Stimulated activated naive CD8-positive, alpha-beta T cell treated with anti-CD3 and anti-CD28 coated beads, Interleukin-15, Interleukin-2, amounts not matched to agents 100 ng/mL and 50 ng/mL, for 24 hours (primary cell): ENCODE data around the gene ATOSA.

ENCODE experiments used
- H3K27ac Mint-ChIP-seq: one replicate; pipeline ENCODE4 v1.8.0; 2021; ENCODE audit warnings: mild to moderate bottlenecking, mixed read lengths
- H3K27me3 Mint-ChIP-seq: one replicate; pipeline ENCODE4 v1.8.0; 2021; ENCODE audit warnings: mixed read lengths
- H3K36me3 Mint-ChIP-seq: one replicate; pipeline ENCODE4 v1.8.0; 2021; ENCODE audit warnings: low read depth, mixed read lengths
- H3K4me1 Mint-ChIP-seq: one replicate; pipeline ENCODE4 v1.8.0; 2021; ENCODE audit warnings: low read depth, mixed read lengths
- H3K4me3 Mint-ChIP-seq: one replicate; pipeline ENCODE4 v1.8.0; 2021; ENCODE audit warnings: mild to moderate bottlenecking, mixed read lengths
- H3K9me3 Mint-ChIP-seq: one replicate; pipeline ENCODE4 v1.8.0; 2021; ENCODE audit warnings: mixed read lengths

The ATOSA gene

DNA sequence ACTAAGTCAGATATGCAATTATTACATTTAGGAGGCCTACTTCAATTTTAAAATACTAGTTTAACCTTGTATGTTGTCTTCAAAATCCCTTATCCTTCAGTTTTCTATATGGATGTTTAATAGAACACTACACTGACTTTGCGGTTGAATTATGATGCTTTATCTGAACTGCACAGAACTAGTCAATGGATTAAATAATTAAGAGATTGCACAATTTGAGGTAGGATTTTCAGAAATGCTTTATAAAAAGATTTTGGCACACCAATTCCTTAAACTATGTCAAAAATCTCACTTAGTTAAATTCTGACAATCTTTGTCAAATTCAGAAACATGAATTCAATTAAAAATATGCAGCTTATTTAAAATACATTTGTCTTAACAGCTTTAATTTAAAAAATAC is 28.1 kb downstream of the ATOSA start:
- Mint-ChIP-seq H3K9me3 (no peaks in the 10 kb centered on the region), H3K4me3 (no peak overlapping the region), H3K4me1 (peaks cover 4% of the 10 kb centered on the region), H3K36me3 (peaks cover 4% of the 10 kb centered on the region), H3K27me3 (no peaks in the 10 kb centered on the region), H3K27ac (peak overlapping the region; percentile 37)

DNA sequence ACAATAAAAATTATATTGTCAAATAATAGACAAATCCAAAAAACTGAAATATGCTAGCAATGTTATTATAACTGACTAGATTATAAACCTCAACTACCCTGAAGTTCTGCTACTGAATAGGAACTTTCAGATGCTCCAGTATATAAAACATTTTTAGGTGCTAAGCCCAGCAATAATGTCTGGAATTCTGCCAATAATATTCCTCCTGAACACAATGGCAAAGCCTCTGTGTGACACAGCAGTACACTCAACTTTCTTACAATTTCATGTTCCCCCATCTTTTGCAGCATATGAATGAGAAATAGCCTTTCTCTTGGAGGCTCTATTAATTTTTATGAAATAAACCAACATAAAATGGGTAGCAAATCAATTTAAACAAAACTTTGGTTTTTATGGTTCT is 29.5 kb downstream of the ATOSA start:
- no peak overlapping the region for H3K27ac Mint-ChIP-seq
- peaks cover 4% of the 10 kb centered on the region for H3K4me1 Mint-ChIP-seq
- H3K27me3 Mint-ChIP-seq = no peaks in the 10 kb centered on the region
- peaks cover 4% of the 10 kb centered on the region for H3K36me3 Mint-ChIP-seq
- H3K4me3 Mint-ChIP-seq = no peak overlapping the region
- H3K9me3 Mint-ChIP-seq = no peaks in the 10 kb centered on the region

DNA sequence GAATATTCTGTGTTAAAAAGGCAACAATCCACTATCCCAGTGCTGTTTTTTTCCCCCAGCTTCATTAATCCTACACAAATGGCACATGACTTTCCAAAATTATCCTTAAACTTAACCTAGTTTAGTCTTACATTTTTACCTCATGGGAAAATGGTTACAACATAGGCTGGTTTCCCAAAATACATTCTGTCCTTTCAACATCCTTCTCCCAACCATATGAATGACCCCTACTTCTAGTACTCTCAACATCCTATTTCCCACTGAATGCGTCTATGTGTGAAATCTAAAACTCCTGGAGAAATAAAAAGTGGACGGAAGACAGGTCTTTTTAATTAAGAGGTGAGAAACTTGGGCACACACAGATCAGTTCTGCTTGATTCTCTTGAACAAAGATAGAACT is 33.3 kb downstream of the ATOSA start:
- no peak overlapping the region for H3K4me3 Mint-ChIP-seq
- peaks cover 17% of the 10 kb centered on the region for H3K4me1 Mint-ChIP-seq
- no peaks in the 10 kb centered on the region for H3K27me3 Mint-ChIP-seq
- peaks cover 5% of the 10 kb centered on the region for H3K36me3 Mint-ChIP-seq
- H3K9me3 Mint-ChIP-seq = no peaks in the 10 kb centered on the region
- H3K27ac Mint-ChIP-seq = peak overlapping the region; percentile 1

DNA sequence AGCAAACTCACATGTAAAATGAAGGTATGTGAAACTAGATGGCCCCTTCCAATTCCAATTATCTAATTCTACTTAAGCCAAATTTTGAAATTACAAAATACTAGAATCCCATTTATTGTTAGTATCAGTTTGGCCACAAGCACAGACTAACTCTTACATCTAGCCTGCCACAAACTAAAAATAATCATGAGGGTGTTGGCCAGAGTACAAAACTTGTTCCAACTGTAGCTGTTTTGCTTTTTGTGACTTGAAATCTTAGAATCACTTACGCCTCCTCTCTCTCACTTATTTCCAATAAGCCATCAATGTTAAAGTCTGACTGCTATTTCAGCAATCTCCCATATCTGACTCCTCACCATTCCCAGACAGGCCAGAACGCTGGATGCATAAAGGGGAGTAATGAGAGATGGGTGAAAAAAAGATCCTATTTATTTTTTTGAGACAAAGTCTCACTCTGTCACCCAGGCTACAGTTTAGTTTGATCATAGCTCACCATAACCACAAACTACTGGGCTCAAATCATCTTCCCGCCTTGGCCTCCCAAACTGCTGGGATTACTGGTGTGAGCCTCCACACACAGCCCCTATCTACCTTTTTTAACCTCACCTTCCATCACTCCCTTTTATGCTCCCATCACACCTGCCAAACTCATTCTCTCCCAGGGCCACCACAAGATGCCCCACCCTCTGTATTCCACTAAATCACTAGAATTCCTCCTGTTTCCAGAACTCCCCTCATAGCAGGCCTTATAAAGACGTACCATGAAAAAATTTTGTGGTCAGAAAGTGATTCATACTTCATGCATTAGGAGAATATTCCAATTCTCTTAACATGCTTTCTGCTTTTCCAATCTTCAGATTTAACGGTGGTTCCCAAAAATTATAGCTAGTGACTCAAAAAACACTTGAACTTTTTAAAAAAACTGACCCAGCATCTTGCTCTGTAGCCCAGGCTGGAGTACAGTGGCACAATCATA is 36.5 kb downstream of the ATOSA start:
- Mint-ChIP-seq H3K4me3 (no peak overlapping the region), H3K4me1 (peaks cover 17% of the 10 kb centered on the region), H3K9me3 (no peaks in the 10 kb centered on the region), H3K27me3 (no peaks in the 10 kb centered on the region), H3K36me3 (peaks cover 5% of the 10 kb centered on the region), H3K27ac (peak overlapping the region; percentile 2)

DNA sequence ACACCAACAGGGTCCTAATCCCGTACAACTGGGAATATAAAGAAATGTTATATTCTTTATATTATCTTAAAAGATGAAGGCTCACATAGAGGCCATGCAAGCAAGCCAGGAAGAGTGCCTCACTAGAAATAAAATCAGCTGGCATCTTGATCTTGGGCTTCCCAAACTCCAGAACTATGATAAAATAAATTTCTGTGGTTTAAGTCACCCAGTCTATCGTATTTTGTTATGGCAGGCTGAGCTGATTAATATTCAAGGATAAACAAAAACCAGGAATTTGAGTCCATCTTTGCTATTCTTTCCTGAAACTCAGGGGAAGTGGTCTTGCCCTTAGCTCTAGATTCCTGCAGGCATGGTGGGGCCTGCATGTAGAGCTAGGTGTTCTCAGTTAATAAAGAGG is 42.7 kb downstream of the ATOSA start:
- peaks cover 4% of the 10 kb centered on the region for H3K4me1 Mint-ChIP-seq
- H3K36me3 Mint-ChIP-seq = peaks cover 12% of the 10 kb centered on the region

DNA sequence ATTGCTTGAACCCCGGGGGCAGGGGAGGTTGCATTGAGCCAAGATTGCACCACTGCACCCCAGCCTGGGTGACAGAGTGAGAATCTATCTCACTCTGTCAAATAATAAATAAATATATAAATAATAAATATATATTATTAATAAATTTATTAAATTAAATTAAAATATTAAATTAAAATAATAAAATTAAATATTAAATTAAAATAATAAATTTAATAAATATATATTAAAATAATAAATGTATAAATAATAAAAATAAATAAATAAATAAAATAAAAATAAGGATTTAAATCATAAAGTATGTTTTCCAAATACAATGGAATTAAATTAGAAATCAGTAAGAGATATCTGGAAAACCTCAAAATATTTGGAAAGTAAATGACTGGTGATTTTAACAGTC is 43.3 kb downstream of the ATOSA start:
- H3K4me1 Mint-ChIP-seq = no peaks in the 10 kb centered on the region
- H3K27ac Mint-ChIP-seq = no peak overlapping the region
- no peaks in the 10 kb centered on the region for H3K27me3 Mint-ChIP-seq
- no peaks in the 10 kb centered on the region for H3K9me3 Mint-ChIP-seq
- H3K4me3 Mint-ChIP-seq = no peak overlapping the region
- H3K36me3 Mint-ChIP-seq = peaks cover 9% of the 10 kb centered on the region

More for the DNA sequence above, 42.7 kb downstream of the ATOSA start:
- Mint-ChIP-seq H3K9me3 (no peaks in the 10 kb centered on the region), H3K27me3 (no peaks in the 10 kb centered on the region), H3K4me3 (no peak overlapping the region), H3K27ac (no peak overlapping the region)
